CD4-positive, alpha-beta T cell treated with Interleukin-12 subunit alpha and Interleukin-12 subunit beta, for 1 hour (primary cell): ENCODE results near the gene MCU.
"Not testable (repeated sequence)": the region's sequence is repeated elsewhere in the genome, so short reads cannot be mapped to it uniquely, and the experiment has no call there.

ENCODE experiments used
- DNase-seq: peaks from one replicate; pipeline ENCODE4 v3.0.0-alpha.2; 2020

The MCU gene

GRCh38 chr10:72691863-72692743, at the start of gene MCU:
Gene MCU, plus strand, starts transcription at chr10:72692143. Its CDS starts 9 bp downstream, at chr10:72692152.
- DNase-seq: peak; percentile 92

- no peak for DNase-seq
Measured at GRCh38 chr10:72642318-72642717, 49.6 kb upstream of the MCU start.

- no peak for DNase-seq
Measured at GRCh38 chr10:72645263-72645858, 46.6 kb upstream of the MCU start.

- not testable (repeated sequence) for DNase-seq
Measured at GRCh38 chr10:72646971-72647370, 45.0 kb upstream of the MCU start.

GRCh38 chr10:72648301-72648700, 43.6 kb upstream of the MCU start:
- no peak for DNase-seq

- DNase-seq: no peak
Measured at GRCh38 chr10:72649291-72649690, 42.7 kb upstream of the MCU start.

GRCh38 chr10:72653383-72654096, 38.4 kb upstream of the MCU start:
- DNase-seq: no peak

GRCh38 chr10:72654720-72655119, 37.2 kb upstream of the MCU start:
- DNase-seq: no peak

GRCh38 chr10:72658696-72659400, 33.1 kb upstream of the MCU start:
- DNase-seq: no peak

- no peak for DNase-seq
Measured at GRCh38 chr10:72659694-72660093, 32.2 kb upstream of the MCU start.

- DNase-seq: no peak
Measured at GRCh38 chr10:72660220-72660619, 31.7 kb upstream of the MCU start.

GRCh38 chr10:72661431-72661830, 30.5 kb upstream of the MCU start:
- no peak for DNase-seq

- no peak for DNase-seq
Measured at GRCh38 chr10:72663971-72664370, 28.0 kb upstream of the MCU start.

GRCh38 chr10:72665925-72666324, 26.0 kb upstream of the MCU start:
- DNase-seq: no peak

- DNase-seq: no peak
Measured at GRCh38 chr10:72667207-72667864, 24.6 kb upstream of the MCU start.

- no peak for DNase-seq
Measured at GRCh38 chr10:72673280-72673679, 18.7 kb upstream of the MCU start.

- not testable (repeated sequence) for DNase-seq
Measured at GRCh38 chr10:72674174-72674573, 17.8 kb upstream of the MCU start.

GRCh38 chr10:72679838-72680241, 12.1 kb upstream of the MCU start:
- DNase-seq: no peak

GRCh38 chr10:72682638-72683037, 9.3 kb upstream of the MCU start:
- DNase-seq: no peak

GRCh38 chr10:72685264-72685921, 6.5 kb upstream of the MCU start:
- no peak for DNase-seq

- not testable (repeated sequence) for DNase-seq
Measured at GRCh38 chr10:72686430-72686829, 5.5 kb upstream of the MCU start.

GRCh38 chr10:72687035-72687434, 4.9 kb upstream of the MCU start:
- DNase-seq: no peak
